Activated gamma-delta T cell treated with Interleukin-2 at 50 U/mL for 16 hours (primary cell): Measurements from ENCODE around the gene MED17.
"Not testable (repeated sequence)": the region's sequence is repeated elsewhere in the genome, so short reads cannot be mapped to it uniquely, and the experiment has no call there.

Experiments
- DNase-seq: peaks from one replicate; pipeline ENCODE4 v3.0.0-alpha.2; 2020

Gene MED17

GRCh38 chr11:93757924-93758865 is 25.9 kb upstream of the MED17 start:
- no peak for DNase-seq

GRCh38 chr11:93759123-93759522 is 25.0 kb upstream of the MED17 start:
- DNase-seq, result not testable (repeated sequence)

GRCh38 chr11:93761910-93762309 is 22.2 kb upstream of the MED17 start:
- no peak for DNase-seq

- DNase-seq, result no peak
Measured at GRCh38 chr11:93765551-93765950, 18.5 kb upstream of the MED17 start.

- DNase-seq, result no peak
Measured at GRCh38 chr11:93766504-93766903, 17.6 kb upstream of the MED17 start.

GRCh38 chr11:93767018-93767417 is 17.1 kb upstream of the MED17 start:
- no peak for DNase-seq

- no peak for DNase-seq
Measured at GRCh38 chr11:93770160-93770559, 13.9 kb upstream of the MED17 start.

GRCh38 chr11:93772123-93772522 is 12.0 kb upstream of the MED17 start:
- no peak for DNase-seq

GRCh38 chr11:93773045-93773477 is 11.0 kb upstream of the MED17 start:
- no peak for DNase-seq

GRCh38 chr11:93773601-93774200 is 10.4 kb upstream of the MED17 start:
- DNase-seq, result no peak

GRCh38 chr11:93774560-93774959 is 9.5 kb upstream of the MED17 start:
- not testable (repeated sequence) for DNase-seq

GRCh38 chr11:93775289-93775688 is 8.8 kb upstream of the MED17 start:
- no peak for DNase-seq

GRCh38 chr11:93783362-93783761 is 720 bp upstream of the MED17 start:
- DNase-seq, result no peak

GRCh38 chr11:93783765-93784144 is 327 bp upstream of the MED17 start:
- no peak for DNase-seq

- no peak for DNase-seq
Measured at GRCh38 chr11:93784935-93785360, 866 bp downstream of the MED17 start.

- DNase-seq, result no peak
Measured at GRCh38 chr11:93791493-93791892, 7.4 kb downstream of the MED17 start.

- no peak for DNase-seq
Measured at GRCh38 chr11:93796441-93797231, 12.6 kb downstream of the MED17 start.

GRCh38 chr11:93801366-93801765 is 17.3 kb downstream of the MED17 start:
- DNase-seq, result no peak

GRCh38 chr11:93804879-93805278 is 20.8 kb downstream of the MED17 start:
- no peak for DNase-seq

GRCh38 chr11:93807980-93808379 is 23.9 kb downstream of the MED17 start:
- no peak for DNase-seq

GRCh38 chr11:93813974-93814373 is 29.9 kb downstream of the MED17 start:
- no peak for DNase-seq

- no peak for DNase-seq
Measured at GRCh38 chr11:93814966-93815633, 31.0 kb downstream of the MED17 start.
